Vagina (tissue), 2 donors: ENCODE data around the gene GALNT16. TPM values are rescaled to one million over a fixed set of nuclear protein-coding genes. Genes with fewer than 3 reads are reported as not detected.

ENCODE experiments used
- DNase-seq, 2 donors: peaks; one replicate each; pipeline ENCODE4 v3.0.0-alpha.2; 2017; ENCODE audit errors: extremely low spot score in 2 of 2
- H3K27ac ChIP-seq: fragments of 200-600 bp; sonication (generic); one replicate; pipeline ENCODE4 v1.5.1; 2019
- H3K27me3 ChIP-seq: fragments of 200-600 bp; sonication (generic); one replicate; pipeline ENCODE4 v1.5.1; 2019
- H3K36me3 ChIP-seq, 2 donors: fragments of 200-600 bp; sonication (generic); one replicate each; pipeline ENCODE4 v1.5.1; 2017 to 2019
- H3K4me1 ChIP-seq: fragments of 200-600 bp; sonication (generic); one replicate; pipeline ENCODE4 v1.5.1; 2019
- H3K4me3 ChIP-seq, 2 donors: fragments of 200-600 bp; sonication (generic); 1 replicate in 1 of 2; 2 replicates in 1 of 2; pipeline ENCODE4 v1.5.1; 2016 to 2019
- H3K9me3 ChIP-seq: fragments of 200-600 bp; sonication (generic); one replicate; pipeline ENCODE4 v1.5.1; 2019
- CTCF ChIP-seq, 3 experiments: fragments of 450-650 bp in 2 of 3; fragments of 200-600 bp in 1 of 3; sonication (generic) in 1 of 3; IDR thresholded peaks; one replicate each; pipeline ENCODE4 v1.5.1; 2017 to 2019; ENCODE audit warnings: antibody characterized with exemption in 3 of 3, mild to moderate bottlenecking in 2 of 3, moderate library complexity in 2 of 3
- POLR2A ChIP-seq, 2 donors: fragments of 450-650 bp; IDR thresholded peaks; one replicate each; pipeline ENCODE4 v1.6.1; 2017; ENCODE audit warnings: antibody characterized with exemption in 2 of 2, mild to moderate bottlenecking in 2 of 2, moderate library complexity in 2 of 2
- POLR2AphosphoS5 ChIP-seq, 2 donors: sonication (generic); formaldehyde crosslinking; IDR thresholded peaks; one replicate each; pipeline ENCODE4 v1.9.0; 2017; ENCODE audit warnings: antibody characterized with exemption in 2 of 2, mild to moderate bottlenecking in 2 of 2, low read depth in 1 of 2; ENCODE audit not compliant: insufficient read depth in 1 of 2
- intact Hi-C: fragments of 100-400 bp; cut with DNase I; formaldehyde crosslinking; loops from one replicate; pipeline ENCODE4 v1.15.1; 2023
- total RNA-seq: library from RNA; depleted of rRNA; stranded (reverse); fragments of >200 nt; gene quantifications from one replicate; pipeline ENCODE4 v1.2.3, GENCODE V29; 2016

GALNT16 gene
- total RNA-seq, 1 donor from 2014 or later: 5.2 TPM

DNA sequence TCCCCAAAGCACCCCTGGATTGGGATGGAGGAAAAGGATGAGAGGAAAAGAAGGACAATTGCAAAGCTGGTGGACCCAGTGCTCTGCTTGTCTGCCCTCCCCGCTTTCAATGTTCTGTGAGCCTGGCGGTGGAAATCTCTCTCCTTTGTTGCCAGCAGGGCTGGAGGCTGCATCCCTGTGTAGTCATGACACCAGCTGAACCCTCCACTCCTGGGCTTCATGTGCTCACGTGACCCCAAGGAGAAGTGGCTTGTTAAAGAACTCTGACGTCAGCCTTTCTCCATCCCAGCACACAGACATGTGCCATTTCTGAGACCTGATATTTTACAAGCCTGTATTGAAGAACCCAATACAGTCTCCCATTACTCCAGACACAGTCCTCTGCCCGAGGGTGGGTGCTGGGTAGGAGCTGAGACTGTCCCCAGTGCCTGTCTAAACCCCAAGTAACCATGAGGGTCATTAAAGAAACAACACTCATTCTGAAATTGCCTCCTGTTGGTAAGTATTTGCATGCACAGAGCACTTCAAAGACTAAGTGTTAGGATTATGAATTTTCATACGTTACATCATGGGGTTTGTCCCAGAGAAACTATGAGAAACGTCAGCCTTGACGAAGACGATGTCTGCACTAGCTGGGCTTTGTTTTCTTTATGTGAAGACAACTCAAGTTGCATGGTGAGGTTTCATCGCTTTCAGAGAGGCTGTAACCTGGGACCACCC, 21.7 kb downstream of the GALNT16 start:
- TF ChIP-seq POLR2A (IDR thresholded peaks at IDR 0.05): no peak
- no peak for TF ChIP-seq CTCF (IDR thresholded peaks at IDR 0.05)
- TF ChIP-seq POLR2AphosphoS5 (IDR thresholded peaks at IDR 0.05; ENCODE audit: insufficient read depth in 1 of 2, low read depth in 1 of 2): no peak
- H3K36me3 ChIP-seq: no peaks in the 10 kb centered on the region
- intact Hi-C loops: no loop called here
- H3K27me3 ChIP-seq: no peaks in the 10 kb centered on the region
- no peak for DNase-seq
- H3K9me3 ChIP-seq: no peaks in the 10 kb centered on the region
- no peaks in the 10 kb centered on the region for H3K4me1 ChIP-seq
- H3K27ac ChIP-seq: no peak overlapping the region
- no peak overlapping the region for H3K4me3 ChIP-seq

DNA sequence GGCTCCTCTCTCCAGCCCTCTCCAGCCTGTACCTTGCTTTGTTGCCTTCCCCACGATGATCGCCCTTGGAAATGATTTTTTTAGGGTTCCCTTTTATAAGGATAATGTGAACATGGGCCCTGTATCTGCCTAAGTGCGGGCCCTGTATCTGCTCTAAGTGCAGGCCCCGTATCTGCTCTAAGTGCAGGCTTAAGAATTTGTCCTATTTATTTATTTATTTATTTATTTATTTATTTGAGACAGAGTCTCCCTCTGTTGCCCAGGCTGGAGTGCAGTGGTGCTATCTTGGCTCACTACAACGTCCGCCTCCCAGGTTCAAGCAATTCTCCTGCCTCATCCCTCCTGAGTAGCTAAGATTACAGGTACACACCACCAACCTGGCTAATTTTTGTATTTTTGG, 22.5 kb downstream of the GALNT16 start:
- H3K27me3 ChIP-seq: no peaks in the 10 kb centered on the region
- no peaks in the 10 kb centered on the region for H3K9me3 ChIP-seq
- no peak for DNase-seq
- no peak for TF ChIP-seq POLR2AphosphoS5 (IDR thresholded peaks at IDR 0.05; ENCODE audit: insufficient read depth in 1 of 2, low read depth in 1 of 2)
- TF ChIP-seq CTCF (IDR thresholded peaks at IDR 0.05): no peak
- TF ChIP-seq POLR2A (IDR thresholded peaks at IDR 0.05): no peak
- H3K27ac ChIP-seq: no peak overlapping the region
- H3K4me3 ChIP-seq: no peak overlapping the region
- H3K4me1 ChIP-seq: peaks cover 7% of the 10 kb centered on the region
- intact Hi-C loops: no loop called here
- no peaks in the 10 kb centered on the region for H3K36me3 ChIP-seq

DNA sequence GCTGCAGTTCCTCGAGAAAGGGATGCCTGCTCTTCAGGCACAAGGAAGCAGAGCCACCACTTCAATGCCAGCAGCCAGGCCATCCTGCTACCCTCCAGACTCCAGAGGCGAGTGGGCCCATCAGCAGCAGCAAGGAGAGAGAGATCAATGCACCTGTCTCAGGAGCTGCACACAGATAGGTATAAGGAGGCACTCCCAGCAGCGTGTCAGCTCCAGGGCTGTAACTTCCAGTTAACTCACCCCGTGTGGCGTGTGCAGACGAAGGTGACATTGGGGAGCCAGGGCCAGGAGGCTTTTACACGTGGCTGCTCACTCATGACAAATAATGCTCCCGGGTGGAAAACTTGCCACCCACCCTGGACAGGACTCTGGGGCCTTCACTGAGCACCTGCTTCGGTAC, 24.2 kb downstream of the GALNT16 start:
- Histone ChIP-seq H3K9me3 (no peaks in the 10 kb centered on the region), H3K27me3 (no peaks in the 10 kb centered on the region), H3K4me1 (peaks cover 11% of the 10 kb centered on the region), H3K36me3 (no peaks in the 10 kb centered on the region), H3K27ac (no peak overlapping the region), H3K4me3 (no peak overlapping the region)
- intact Hi-C loops: no loop called here
- TF ChIP-seq POLR2A (IDR thresholded peaks at IDR 0.05) (no peak), POLR2AphosphoS5 (IDR thresholded peaks at IDR 0.05; ENCODE audit: insufficient read depth in 1 of 2, low read depth in 1 of 2) (no peak), CTCF (IDR thresholded peaks at IDR 0.05) (no peak)
- peak in 1 of 2 donors; percentile 79 for DNase-seq

- TF ChIP-seq CTCF (IDR thresholded peaks at IDR 0.05) (no peak), POLR2AphosphoS5 (IDR thresholded peaks at IDR 0.05; ENCODE audit: insufficient read depth in 1 of 2, low read depth in 1 of 2) (no peak), POLR2A (IDR thresholded peaks at IDR 0.05) (no peak)
- Histone ChIP-seq H3K36me3 (no peaks in the 10 kb centered on the region), H3K4me3 (no peak overlapping the region), H3K9me3 (no peaks in the 10 kb centered on the region), H3K27ac (no peak overlapping the region), H3K4me1 (peaks cover 11% of the 10 kb centered on the region), H3K27me3 (no peaks in the 10 kb centered on the region)
- intact Hi-C loops: no loop called here
- DNase-seq: no peak
These were observed 25.8 kb downstream of the GALNT16 start for GRCh38 chr14:69285661-69286255.
